Smooth muscle cell (in vitro differentiated cells): ENCODE results near the gene NTNG2. TPM values are rescaled to one million over a fixed set of nuclear protein-coding genes. Genes with fewer than 3 reads are reported as not detected.

ENCODE experiments used
- DNase-seq: peaks from one replicate; lab custom pipeline; 2025; ENCODE audit not compliant: unreplicated experiment; lab: John Stamatoyannopoulos, UW
- H2AFZ ChIP-seq: fragments of 200-600 bp; sonication (generic); 2 replicates; pipeline ENCODE4 v1.6.0; 2016; ENCODE audit warnings: antibody characterized with exemption, low read depth, mild to moderate bottlenecking
- H3F3A ChIP-seq: fragments of 200-600 bp; sonication (generic); 2 replicates; pipeline ENCODE4 v1.6.0; 2017; ENCODE audit warnings: antibody characterized with exemption, low read depth
- H3K27ac ChIP-seq: fragments of 200-600 bp; sonication (generic); 2 replicates; pipeline ENCODE4 v1.5.1; 2016; ENCODE audit warnings: low read depth, mild to moderate bottlenecking
- H3K27me3 ChIP-seq: fragments of 200-600 bp; sonication (generic); 2 replicates; pipeline ENCODE4 v1.6.1; 2016; ENCODE audit warnings: low read depth, mild to moderate bottlenecking
- H3K36me3 ChIP-seq: fragments of 200-600 bp; sonication (generic); 2 replicates; pipeline ENCODE4 v1.5.1; 2016; ENCODE audit warnings: low read depth
- H3K4me1 ChIP-seq: fragments of 200-600 bp; sonication (generic); 2 replicates; pipeline ENCODE4 v1.5.1; 2016; ENCODE audit warnings: low read depth
- H3K4me2 ChIP-seq: fragments of 200-600 bp; sonication (generic); 2 replicates; pipeline ENCODE4 v1.6.0; 2016; ENCODE audit warnings: mild to moderate bottlenecking
- H3K4me3 ChIP-seq: fragments of 200-600 bp; sonication (generic); 2 replicates; pipeline ENCODE4 v1.5.1; 2016; ENCODE audit warnings: mild to moderate bottlenecking
- H3K79me2 ChIP-seq: fragments of 200-600 bp; sonication (generic); 2 replicates; pipeline ENCODE4 v1.6.0; 2016; ENCODE audit warnings: low read depth, mild to moderate bottlenecking
- H3K9ac ChIP-seq: fragments of 200-600 bp; sonication (generic); 2 replicates; pipeline ENCODE4 v1.6.0; 2016; ENCODE audit warnings: low read depth
- H3K9me3 ChIP-seq: fragments of 200-600 bp; sonication (generic); replicated peaks from 2 replicates; pipeline ENCODE4 v1.5.1; 2016; ENCODE audit warnings: low read depth
- H4K20me1 ChIP-seq: fragments of 200-600 bp; sonication (generic); 2 replicates; pipeline ENCODE4 v1.6.0; 2016; ENCODE audit warnings: low read depth
- CTCF ChIP-seq: fragments of 200-600 bp; sonication (generic); IDR thresholded peaks from 2 replicates; pipeline ENCODE4 v1.5.1; 2017; ENCODE audit warnings: borderline replicate concordance, mild to moderate bottlenecking, antibody characterized with exemption; ENCODE audit not compliant: insufficient read depth, poor library complexity, severe bottlenecking
- WGBS: methylation state at CpG from one replicate; pipeline ENCODE4 v1.1.7; 2016; ENCODE audit warnings: low lambda C conversion rate; 5-methylcytosine and 5-hydroxymethylcytosine counted together
- polyA plus RNA-seq: library from polyadenylated mRNA; unstranded; fragments of >200 nt; fragmentation: Nextera tagmentation; extraction: Ambion mirVana; gene quantifications from 2 replicates; pipeline ENCODE4 v1.2.1, GENCODE V29; 2016
- total RNA-seq: library from RNA; depleted of rRNA; stranded (reverse); fragments of >200 nt; gene quantifications from 2 replicates; pipeline ENCODE4 v1.2.3, GENCODE V29; 2014

The NTNG2 gene
- total and polyA plus RNA-seq, 2 experiments from 2014 or later, result 0.36 to 1.0 TPM

GRCh38 chr9:132185073-132186009, 23.5 kb downstream of the NTNG2 start:
- Histone ChIP-seq H3K9me3 (no peaks in the 10 kb centered on the region), H3K36me3 (no peaks in the 10 kb centered on the region), H3K9ac (no peak overlapping the region), H3K4me2 (no peak overlapping the region), H3K4me3 (no peak overlapping the region), H3K27me3 (peaks cover 39% of the 10 kb centered on the region), H3K79me2 (no peaks in the 10 kb centered on the region), H3K27ac (no peak overlapping the region), H2AFZ (no peak overlapping the region), H3F3A (no peaks in the 10 kb centered on the region), H3K4me1 (peaks cover 28% of the 10 kb centered on the region), H4K20me1 (no peaks in the 10 kb centered on the region)
- no peak for DNase-seq
- 36% methylated on average over 10 of the region's 20 CpGs for WGBS
- no peak for TF ChIP-seq CTCF

GRCh38 chr9:132187121-132187620, 25.3 kb downstream of the NTNG2 start:
- WGBS, result 50% methylated on average over 14 of the region's 14 CpGs
- Histone ChIP-seq H3K9me3 (no peaks in the 10 kb centered on the region), H3K27ac (no peak overlapping the region), H3K36me3 (no peaks in the 10 kb centered on the region), H3F3A (no peaks in the 10 kb centered on the region), H3K4me1 (peaks cover 24% of the 10 kb centered on the region), H3K27me3 (peaks cover 34% of the 10 kb centered on the region), H3K9ac (no peak overlapping the region), H3K79me2 (no peaks in the 10 kb centered on the region), H3K4me2 (no peak overlapping the region), H2AFZ (no peak overlapping the region), H3K4me3 (no peak overlapping the region), H4K20me1 (no peaks in the 10 kb centered on the region)
- no peak for DNase-seq
- TF ChIP-seq CTCF, result no peak

GRCh38 chr9:132190966-132191365, 29.1 kb downstream of the NTNG2 start:
- DNase-seq, result no peak
- no peaks in the 10 kb centered on the region for H3K36me3 ChIP-seq
- H3K27ac ChIP-seq, result no peak overlapping the region
- H3K79me2 ChIP-seq, result no peaks in the 10 kb centered on the region
- H3K4me1 ChIP-seq, result peaks cover 8% of the 10 kb centered on the region
- H3K9ac ChIP-seq, result no peak overlapping the region
- H3K4me3 ChIP-seq, result no peak overlapping the region
- H4K20me1 ChIP-seq, result no peaks in the 10 kb centered on the region
- H3F3A ChIP-seq, result no peaks in the 10 kb centered on the region
- H2AFZ ChIP-seq, result no peak overlapping the region
- WGBS, result 95% methylated on average over 10 of the region's 10 CpGs
- TF ChIP-seq CTCF, result no peak
- no peak overlapping the region for H3K4me2 ChIP-seq
- H3K27me3 ChIP-seq, result peaks cover 19% of the 10 kb centered on the region
- no peaks in the 10 kb centered on the region for H3K9me3 ChIP-seq
